KMS-11 (cell line): ENCODE measurements around the gene GBGT1.
"Not testable (repeated sequence)": the region's sequence is repeated elsewhere in the genome, so short reads cannot be mapped to it uniquely, and the experiment has no call there.

Experiments
- H2AFZ ChIP-seq: fragments of 200-600 bp; sonication (generic); 2 replicates; pipeline ENCODE4 v1.6.1; 2016; ENCODE audit warnings: antibody characterized with exemption, mixed run types, low read depth
- H3K27ac ChIP-seq: fragments of 200-600 bp; sonication (generic); 2 replicates; pipeline ENCODE4 v1.6.1; 2016; ENCODE audit warnings: mild to moderate bottlenecking, mixed run types
- H3K27me3 ChIP-seq: fragments of 200-600 bp; sonication (generic); 2 replicates; pipeline ENCODE4 v1.6.1; 2017; ENCODE audit warnings: mild to moderate bottlenecking, low read depth, mixed run types, moderate library complexity; ENCODE audit not compliant: insufficient read depth
- H3K36me3 ChIP-seq: fragments of 200-600 bp; sonication (generic); 2 replicates; pipeline ENCODE4 v1.6.1; 2017; ENCODE audit warnings: mild to moderate bottlenecking, mixed run types; ENCODE audit not compliant: insufficient read depth
- H3K4me1 ChIP-seq: fragments of 200-600 bp; sonication (generic); 2 replicates; pipeline ENCODE4 v1.6.1; 2016; ENCODE audit warnings: mild to moderate bottlenecking, low read depth, mixed run types; ENCODE audit not compliant: poor library complexity, severe bottlenecking
- H3K4me2 ChIP-seq: fragments of 200-600 bp; sonication (generic); 2 replicates; pipeline ENCODE4 v1.7.0; 2016; ENCODE audit warnings: mild to moderate bottlenecking, mixed run types
- H3K4me3 ChIP-seq: fragments of 200-600 bp; sonication (generic); IDR thresholded peaks from 2 replicates; pipeline ENCODE4 v1.6.1; 2017; ENCODE audit warnings: low read depth, low read length, mixed read lengths; ENCODE audit not compliant: insufficient read depth
- H3K79me2 ChIP-seq: fragments of 200-600 bp; sonication (generic); 2 replicates; pipeline ENCODE4 v1.6.1; 2016; ENCODE audit warnings: low read depth, mixed run types; ENCODE audit not compliant: insufficient read depth
- H3K9ac ChIP-seq: fragments of 200-600 bp; sonication (generic); 2 replicates; pipeline ENCODE4 v1.6.1; 2016; ENCODE audit warnings: mild to moderate bottlenecking, mixed run types
- H4K20me1 ChIP-seq: fragments of 200-600 bp; sonication (generic); 2 replicates; pipeline ENCODE4 v1.6.1; 2016; ENCODE audit warnings: mild to moderate bottlenecking, mixed run types; ENCODE audit not compliant: insufficient read depth
- CTCF ChIP-seq: fragments of 200-600 bp; sonication (generic); conservative IDR thresholded peaks from 2 replicates; pipeline ENCODE4 v1.6.1; 2017; ENCODE audit warnings: low read depth, mild to moderate bottlenecking, antibody characterized with exemption, low read length, moderate library complexity, mixed read lengths

The GBGT1 gene

DNA sequence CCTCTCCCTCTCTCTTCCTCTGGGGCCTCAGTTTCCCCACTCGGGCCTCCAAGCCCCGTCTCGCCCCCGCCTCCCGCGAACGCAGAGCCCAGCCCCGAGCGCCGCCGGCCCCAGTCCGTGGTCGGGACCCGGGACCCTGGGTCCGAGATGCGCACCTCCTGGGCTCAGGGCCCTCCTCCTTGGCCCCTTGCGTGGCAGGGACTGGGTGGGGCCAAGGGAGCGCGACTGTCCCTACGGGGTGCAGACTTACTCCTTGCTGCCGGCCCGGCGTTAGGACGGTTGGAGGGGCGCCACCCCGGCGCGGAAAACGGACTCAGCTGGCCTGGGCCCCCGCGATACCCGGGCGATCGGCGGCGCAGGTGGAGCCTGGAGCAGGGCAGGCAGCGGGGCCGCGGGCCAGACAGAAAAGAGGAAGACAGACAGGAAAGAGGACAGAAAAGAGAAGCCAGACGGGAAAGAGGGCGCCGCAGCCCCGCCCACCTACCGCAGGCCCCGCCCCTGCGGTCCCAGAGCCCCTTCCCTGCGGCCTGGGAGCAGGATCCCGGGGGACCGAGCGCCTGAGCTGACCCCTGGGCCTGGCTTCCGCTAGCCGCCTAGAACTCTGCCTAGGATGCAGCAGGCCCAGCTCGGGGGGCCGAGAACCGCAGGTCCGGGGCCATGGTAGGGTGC lies at the start of gene GBGT1:
Gene GBGT1, minus strand, starts transcription at position 411 of the 669 bp plus-strand sequence. CDS start 1,502 bp downstream, outside the sequence.
- H3K36me3 ChIP-seq: no peaks in the 10 kb centered on the region
- H3K9ac ChIP-seq: no peak within 1 kb of the TSS
- H4K20me1 ChIP-seq: no peaks in the 10 kb centered on the region
- H3K27ac ChIP-seq: no peak within 1 kb of the TSS
- TF ChIP-seq CTCF: no peak
- no peak within 1 kb of the TSS; the same call in 1 of the 2 replicates for H2AFZ ChIP-seq
- H3K27me3 ChIP-seq: peaks cover 53% of the 10 kb centered on the region
- H3K4me1 ChIP-seq: no peaks in the 10 kb centered on the region
- no peak within 1 kb of the TSS for H3K4me3 ChIP-seq
- H3K79me2 ChIP-seq: no peaks in the 10 kb centered on the region
- no peak within 1 kb of the TSS for H3K4me2 ChIP-seq

- no peak overlapping the region for H2AFZ ChIP-seq
- no peak overlapping the region for H3K4me3 ChIP-seq
- no peak for TF ChIP-seq CTCF
- H3K79me2 ChIP-seq: no peaks in the 10 kb centered on the region
- no peaks in the 10 kb centered on the region for H3K4me1 ChIP-seq
- H4K20me1 ChIP-seq: no peaks in the 10 kb centered on the region
- no peak overlapping the region for H3K27ac ChIP-seq
- no peak overlapping the region for H3K4me2 ChIP-seq
- H3K27me3 ChIP-seq: peaks cover 61% of the 10 kb centered on the region
- no peaks in the 10 kb centered on the region for H3K36me3 ChIP-seq
- no peak overlapping the region for H3K9ac ChIP-seq
Measured at GRCh38 chr9:133210609-133211008, 46.9 kb upstream of the GBGT1 start.

DNA sequence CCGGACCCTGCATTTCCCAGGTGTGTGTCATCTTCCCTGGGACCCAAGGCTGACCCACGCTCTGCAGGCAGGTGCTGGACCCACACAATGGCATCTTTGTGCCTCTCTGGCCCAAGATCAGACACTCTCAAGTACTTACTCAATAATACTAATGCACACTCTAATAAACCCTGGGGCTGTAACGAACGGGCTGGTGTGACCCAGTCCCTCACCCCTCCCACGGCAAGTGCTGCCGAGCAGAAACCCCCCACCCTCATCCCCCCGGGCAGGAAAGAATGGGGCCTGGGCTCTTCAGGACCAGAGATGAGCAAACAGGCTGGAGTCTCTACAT lies 46.5 kb upstream of the GBGT1 start:
- no peak overlapping the region for H3K4me3 ChIP-seq
- no peak for TF ChIP-seq CTCF
- no peaks in the 10 kb centered on the region for H3K79me2 ChIP-seq
- no peak overlapping the region for H2AFZ ChIP-seq
- H4K20me1 ChIP-seq: no peaks in the 10 kb centered on the region
- H3K27ac ChIP-seq: no peak overlapping the region
- H3K4me1 ChIP-seq: no peaks in the 10 kb centered on the region
- H3K27me3 ChIP-seq: peaks cover 61% of the 10 kb centered on the region
- H3K4me2 ChIP-seq: no peak overlapping the region
- H3K36me3 ChIP-seq: no peaks in the 10 kb centered on the region
- no peak overlapping the region for H3K9ac ChIP-seq

GRCh38 chr9:133209327-133210201 lies 45.9 kb upstream of the GBGT1 start:
- H3K4me3 ChIP-seq, H2AFZ ChIP-seq, H3K4me2 ChIP-seq, H3K79me2 ChIP-seq, H3K36me3 ChIP-seq, H3K27ac ChIP-seq, H3K9ac ChIP-seq, H3K4me1 ChIP-seq, H4K20me1 ChIP-seq: not testable (repeated sequence)
- peaks cover 62% of the 10 kb centered on the region for H3K27me3 ChIP-seq

- not testable (repeated sequence) for H4K20me1 ChIP-seq, H3K4me1 ChIP-seq, H3K36me3 ChIP-seq, H2AFZ ChIP-seq, H3K4me3 ChIP-seq, H3K79me2 ChIP-seq, H3K4me2 ChIP-seq, H3K9ac ChIP-seq, H3K27ac ChIP-seq
- H3K27me3 ChIP-seq: peaks cover 64% of the 10 kb centered on the region
Measured at GRCh38 chr9:133208880-133209300, 45.2 kb upstream of the GBGT1 start, which contains the start of gene OBP2B. OBP2B (minus strand) TSS chr9:133209250; CDS start chr9:133209199, 51 bp downstream.

DNA sequence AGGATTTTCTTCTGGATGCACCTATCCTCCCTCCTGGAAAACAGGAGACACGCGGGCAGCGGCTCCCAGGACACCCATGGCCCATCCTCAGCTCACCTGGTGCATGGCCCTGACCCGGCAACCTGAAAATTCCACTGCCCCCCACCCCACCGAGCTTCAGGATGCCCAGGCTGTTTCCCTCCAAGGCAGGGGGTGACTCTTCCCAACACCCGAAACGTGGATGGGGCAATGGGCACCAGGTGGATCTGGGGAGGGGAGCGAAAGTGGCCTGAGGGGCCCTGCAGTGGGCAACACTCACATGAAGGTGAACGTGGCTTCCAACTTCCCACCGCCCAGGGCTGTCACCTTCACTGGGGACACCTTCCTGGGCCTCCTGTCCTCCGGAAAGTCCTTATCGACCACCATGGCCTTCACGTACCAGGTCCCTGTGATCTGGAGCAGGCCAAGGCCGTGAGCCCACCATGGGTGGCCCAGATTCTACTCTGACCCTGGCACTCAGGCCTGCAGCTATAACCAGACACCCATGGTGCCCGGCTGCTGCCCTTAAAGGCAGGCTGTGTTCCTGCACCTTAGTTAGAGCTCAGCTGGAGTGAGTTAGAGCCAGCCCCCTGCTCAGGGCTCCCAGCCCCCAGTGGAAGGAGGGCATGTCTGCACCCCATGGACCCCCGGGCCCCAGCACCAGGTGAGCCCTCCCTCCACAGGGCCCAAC lies 44.6 kb upstream of the GBGT1 start:
- not testable (repeated sequence) for H3K4me3 ChIP-seq, H3K9ac ChIP-seq, H3K79me2 ChIP-seq, H2AFZ ChIP-seq, H3K4me2 ChIP-seq, H3K36me3 ChIP-seq, H3K4me1 ChIP-seq, H4K20me1 ChIP-seq, H3K27ac ChIP-seq
- H3K27me3 ChIP-seq: peaks cover 64% of the 10 kb centered on the region
